GM21576 (cell line): ENCODE results near the gene VWA8.
"Not testable (repeated sequence)": the region's sequence is repeated elsewhere in the genome, so short reads cannot be mapped to it uniquely, and the experiment has no call there.

ENCODE experiments used
- ATAC-seq: cut with Tn5 transposase; IDR thresholded peaks from one replicate; pipeline ENCODE4 v1.9.1; 2021; ENCODE audit warnings: mild to moderate bottlenecking, moderate library complexity; ENCODE audit not compliant: unreplicated experiment

Gene VWA8

DNA sequence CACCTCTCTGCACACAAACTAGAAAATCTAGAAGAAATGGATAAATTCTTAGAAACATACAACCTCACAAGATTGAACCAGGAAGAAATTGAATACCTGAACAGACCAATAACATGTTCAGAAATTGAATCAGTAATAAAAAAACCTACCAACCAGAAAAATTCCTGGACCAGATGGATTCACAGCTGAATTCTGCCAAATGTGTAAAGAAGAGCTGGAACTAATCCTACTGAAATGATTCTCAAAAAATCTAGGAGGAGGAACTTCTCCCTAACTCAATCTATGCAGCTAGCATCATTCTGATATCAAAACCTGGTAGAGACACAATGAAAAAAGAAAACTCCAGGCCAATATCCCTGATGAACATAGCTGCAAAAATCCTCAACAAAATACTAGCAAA is 336.9 kb downstream of the VWA8 start:
- no peak for ATAC-seq

DNA sequence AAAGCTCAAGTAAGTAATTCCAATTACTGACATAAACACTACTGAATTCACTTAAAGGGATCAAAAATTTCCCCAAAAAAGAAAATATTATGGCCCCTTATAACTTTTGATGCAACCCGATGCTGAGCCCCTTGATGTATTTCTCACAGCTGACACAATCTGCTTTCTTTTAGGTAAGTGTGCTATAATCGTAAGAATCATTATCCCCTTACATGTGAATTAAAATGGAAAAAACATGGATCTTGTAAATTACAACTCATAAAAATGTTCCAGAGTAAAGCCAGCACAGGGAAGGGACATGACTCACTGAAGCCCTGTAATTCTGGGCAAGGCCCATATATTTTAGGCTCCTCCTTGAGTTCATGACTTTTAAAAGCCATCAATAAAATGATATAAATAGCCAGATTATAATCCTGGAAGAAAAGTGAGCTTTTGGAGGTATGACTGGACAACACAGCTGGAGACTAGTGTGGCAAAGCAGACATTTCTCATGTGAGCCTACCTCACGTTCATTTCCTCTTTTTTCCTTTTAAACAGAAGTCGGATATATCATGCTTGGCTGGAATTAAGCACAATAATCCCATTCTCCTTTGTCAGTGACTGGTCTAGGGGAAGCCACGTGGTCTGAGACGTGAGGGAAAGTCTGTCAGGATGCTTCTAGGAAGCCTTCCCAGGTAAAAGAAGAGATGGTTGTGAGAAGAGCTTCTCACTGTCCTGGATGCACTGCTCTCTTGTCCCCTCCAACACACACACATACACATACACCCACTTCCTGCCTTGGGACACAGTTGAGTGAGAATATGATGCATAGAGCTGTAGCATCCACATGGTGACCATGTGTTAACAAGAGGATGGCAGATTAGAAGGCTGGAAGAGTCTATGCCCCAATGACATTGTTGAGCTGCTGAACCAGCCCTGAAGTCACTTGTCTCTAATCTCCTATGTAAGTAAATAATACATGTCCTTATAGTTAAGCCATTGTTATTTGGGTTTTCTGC is 338.2 kb downstream of the VWA8 start:
- ATAC-seq: no peak

DNA sequence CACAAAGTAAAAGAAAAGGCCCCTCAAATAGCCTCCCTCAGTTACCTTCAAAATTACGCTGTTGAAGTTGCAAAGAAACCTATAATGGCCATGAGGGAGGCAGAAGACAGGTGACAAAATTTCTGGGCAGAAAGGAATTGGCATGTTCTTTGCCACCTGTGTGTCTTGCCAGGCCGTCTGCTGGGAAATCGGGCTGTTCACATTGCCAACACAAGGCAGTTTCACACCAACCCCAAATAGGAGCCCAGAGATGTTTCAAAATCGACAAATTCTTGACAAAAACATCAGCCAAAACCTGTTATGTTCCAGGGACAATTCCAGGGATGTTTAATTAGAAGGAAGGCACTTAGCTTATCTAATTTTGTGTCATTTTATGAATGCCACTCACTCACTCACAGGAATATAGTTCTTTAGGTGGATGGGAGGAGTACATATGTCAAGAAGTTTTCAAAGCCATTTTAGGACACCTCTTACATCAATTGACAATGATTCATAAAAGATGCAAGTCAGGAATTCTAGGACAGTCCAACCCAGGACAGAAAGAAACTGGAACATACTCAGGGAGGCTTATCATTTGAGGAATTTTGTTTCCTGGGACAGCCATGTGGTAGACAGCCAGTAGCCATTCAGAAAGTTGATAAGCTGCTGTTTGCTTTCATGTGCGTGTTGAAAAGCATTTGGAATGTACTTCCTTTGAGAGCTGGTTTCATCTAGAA is 339.0 kb downstream of the VWA8 start:
- ATAC-seq: no peak

DNA sequence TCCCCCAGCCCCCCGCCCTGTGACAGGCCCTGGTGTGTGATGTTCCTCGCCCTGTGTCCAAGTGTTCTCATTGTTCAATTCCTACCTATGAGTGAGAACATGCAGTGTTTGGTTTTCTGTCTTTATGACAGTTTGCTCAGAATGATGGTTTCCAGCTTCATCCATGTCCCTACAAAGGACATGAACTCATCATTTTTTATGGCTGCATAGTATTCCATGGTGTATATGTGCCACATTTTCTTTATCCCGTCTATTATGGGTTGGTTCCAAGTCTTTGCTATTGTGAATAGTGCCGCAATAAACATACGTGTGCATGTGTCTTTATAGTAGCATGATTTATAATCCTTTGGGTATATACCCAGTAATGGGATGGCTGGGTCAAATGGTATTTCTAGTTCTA is 343.3 kb downstream of the VWA8 start:
- ATAC-seq: not testable (repeated sequence)

DNA sequence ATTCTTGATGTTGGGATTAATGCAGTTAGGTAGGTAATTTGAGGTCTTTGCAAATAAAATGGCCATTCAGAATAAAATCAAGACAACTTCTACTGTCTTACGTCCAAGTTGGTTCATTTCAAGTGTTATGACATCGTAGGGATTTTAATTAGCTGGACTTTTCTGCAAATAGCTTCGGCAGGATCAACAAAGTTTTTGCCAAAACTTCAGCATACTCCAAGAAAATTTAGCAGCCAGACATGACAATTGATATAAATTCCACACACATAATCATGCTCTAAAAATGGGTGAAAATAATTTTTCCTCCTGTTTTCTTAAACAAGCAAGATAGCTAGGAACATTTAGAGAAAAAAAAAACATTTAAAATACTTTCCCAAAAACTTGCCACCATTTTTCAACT is 344.8 kb downstream of the VWA8 start:
- ATAC-seq: no peak

DNA sequence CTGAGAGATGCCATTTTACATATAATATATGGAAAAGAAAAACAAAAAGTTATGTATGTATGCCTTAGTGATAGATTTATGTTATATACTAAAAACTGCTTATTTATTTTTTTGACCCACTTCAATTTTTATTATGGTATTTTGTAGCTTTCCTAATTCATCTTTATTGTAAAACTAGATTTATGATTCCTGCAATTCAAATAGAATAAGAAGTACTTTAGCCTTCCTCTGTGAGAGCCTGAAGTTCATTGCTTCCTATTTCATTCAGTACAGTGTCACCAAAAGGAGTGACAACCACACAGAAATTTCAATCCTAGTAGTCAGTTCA is 345.4 kb downstream of the VWA8 start:
- ATAC-seq: no peak

DNA sequence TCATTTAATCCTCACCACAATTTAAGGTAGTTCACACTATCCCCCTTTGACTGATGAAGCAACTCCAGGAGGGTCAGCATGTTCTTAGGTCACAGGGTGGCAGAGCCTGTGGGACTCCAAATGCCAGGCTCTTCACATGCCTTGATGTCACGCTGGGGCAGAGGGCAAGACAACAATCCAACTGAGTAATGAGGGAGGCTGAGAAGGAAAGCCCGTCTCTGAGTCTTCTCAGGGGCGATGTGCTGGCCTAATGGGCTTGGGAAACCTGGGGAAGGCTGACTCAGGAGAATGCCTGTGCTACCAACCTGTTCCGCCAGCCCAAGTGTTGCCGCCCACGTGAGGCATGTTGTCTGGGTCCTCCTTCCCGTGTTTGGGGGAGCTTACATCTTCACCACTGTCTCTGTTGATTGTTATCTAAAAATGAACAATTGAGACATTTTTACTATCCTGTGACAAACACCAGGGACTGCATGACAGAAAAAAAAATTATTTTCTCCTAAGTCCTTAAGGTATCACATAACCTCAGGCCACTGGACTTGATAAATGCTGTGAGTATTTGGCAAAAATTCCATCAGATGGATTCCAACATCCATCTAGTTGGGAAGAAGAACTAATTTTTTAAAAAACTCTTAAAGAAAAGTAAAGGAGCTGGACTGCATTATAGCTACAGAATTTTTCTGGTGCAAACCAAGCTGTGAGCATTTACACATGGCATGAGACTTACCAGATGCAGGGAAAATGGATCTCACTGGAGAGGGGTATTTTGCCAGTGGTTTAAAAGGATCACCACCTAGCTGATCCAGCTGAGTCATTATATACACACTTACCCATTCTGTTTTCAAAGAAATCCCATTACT is 346.0 kb downstream of the VWA8 start:
- no peak for ATAC-seq

DNA sequence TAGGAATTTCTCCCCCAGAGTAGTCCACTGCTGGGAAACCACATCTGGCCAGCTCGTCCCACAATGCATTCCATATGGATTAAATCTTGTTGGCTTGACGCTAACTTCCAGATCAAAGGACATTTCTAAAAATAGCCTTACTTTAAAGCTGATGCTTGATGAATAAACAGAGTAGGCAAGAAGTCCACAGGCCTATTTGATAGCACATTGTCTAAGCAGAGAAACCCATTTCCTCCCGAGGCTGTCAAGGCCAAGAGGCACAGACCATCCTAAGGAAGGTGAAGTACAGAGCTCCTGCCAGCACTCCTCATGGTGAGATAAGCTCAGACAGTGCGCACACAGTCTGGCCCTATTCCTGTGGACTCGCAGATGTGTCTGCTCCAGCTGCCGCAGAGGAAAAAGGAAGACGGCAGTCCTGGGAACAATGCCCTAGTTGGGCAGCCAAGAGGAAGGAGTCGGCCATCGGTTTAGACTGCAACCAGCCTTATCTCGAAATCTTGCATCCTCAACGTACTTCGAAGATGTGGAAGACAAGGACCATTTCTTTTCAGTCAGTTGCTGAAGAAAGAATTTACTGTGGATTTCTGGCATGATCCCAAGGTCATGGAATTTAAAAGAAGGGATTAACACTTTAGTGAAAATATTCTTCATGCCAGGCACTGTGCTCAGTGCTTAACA is 346.8 kb downstream of the VWA8 start:
- no peak for ATAC-seq

DNA sequence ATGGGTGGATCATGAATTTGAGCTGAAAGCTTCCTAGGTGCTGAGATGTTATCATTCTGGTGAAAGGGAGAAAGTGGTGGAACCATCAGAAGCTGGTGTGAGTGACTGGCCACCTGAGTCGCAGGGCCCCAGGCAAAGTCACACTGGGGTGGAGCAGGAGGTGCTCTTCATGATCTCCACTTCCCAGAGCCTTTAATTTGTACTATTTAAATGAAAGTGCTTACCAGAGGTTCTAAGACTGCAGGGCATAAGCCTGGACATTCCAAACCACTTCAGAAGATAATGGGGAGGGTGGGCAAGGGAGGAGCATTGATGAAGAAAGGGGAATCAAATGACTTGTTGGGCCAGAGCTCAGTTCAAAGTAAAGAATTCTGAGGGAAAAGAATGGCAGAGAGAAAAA is 347.4 kb downstream of the VWA8 start:
- ATAC-seq: no peak

DNA sequence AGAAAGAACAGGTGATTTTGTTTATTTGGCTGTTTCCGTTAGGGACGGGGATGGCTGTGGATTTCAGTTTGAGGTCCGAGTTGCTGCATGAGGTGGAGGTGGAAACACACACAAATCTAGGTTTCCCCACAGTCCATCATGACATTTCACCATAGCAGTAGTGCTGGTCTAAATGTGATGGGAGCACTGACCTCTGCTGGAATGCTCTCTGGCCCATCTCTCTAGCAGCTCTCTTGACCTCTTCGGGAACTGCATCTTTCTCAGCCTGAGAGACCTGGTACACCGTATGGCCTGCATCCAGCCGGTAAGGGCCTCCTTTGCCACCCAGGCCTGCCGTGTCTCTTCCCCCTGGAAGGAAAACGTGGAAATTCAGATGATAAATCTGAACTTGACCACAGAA is 349.5 kb downstream of the VWA8 start:
- ATAC-seq: no peak

DNA sequence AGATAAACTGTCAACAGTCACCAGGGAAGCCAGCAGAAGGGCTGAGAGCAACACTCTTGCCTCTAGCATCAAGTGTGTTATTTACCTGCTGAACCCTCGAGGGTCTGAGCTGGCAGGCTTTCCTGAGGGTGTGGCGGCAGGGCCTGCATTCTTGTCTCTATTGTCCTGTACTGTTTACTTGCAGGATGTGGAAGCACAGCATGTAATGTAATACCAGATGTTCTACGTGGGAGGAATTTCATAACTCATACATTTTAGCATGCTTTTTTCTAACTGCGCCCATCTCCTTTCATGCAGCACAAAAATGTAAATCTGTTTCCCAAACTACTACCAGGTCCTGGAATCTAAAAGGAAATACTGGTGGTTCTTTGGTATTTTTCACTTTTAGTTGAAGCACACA is 350.5 kb downstream of the VWA8 start:
- no peak for ATAC-seq

DNA sequence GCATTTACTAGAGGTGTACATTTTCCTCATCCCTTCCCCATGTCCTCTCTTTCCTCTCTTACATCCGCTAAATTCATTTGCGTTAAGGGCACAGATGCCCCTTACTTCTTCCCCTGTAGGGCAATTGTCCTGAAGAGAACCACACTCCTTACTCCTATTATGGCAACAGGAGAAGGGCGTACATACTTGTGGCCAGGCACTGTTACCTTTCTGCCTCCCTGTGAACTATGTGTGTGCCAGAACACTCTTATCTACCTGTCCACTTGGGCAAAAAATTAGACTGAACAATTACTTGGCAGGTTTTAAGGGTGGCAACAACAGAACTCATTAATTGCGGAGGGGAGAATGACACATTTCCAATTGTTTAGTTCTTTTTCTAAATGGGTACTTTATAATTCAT is 351.1 kb downstream of the VWA8 start:
- ATAC-seq: no peak

DNA sequence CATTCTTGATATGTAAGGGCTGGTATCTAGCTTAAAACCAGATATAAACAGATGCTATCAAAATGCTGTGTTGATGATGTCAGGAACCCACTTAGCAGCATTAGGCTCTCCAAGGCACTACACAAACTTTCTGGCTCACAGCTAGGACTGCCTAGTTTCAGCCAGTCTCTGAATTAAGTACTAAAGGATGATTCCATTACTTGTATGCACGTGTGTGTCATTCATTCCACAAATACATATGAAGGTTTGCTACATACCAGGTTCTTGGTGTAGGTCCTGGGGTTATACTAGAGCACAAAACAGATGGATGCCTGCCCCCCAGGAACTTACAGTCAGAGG is 352.1 kb downstream of the VWA8 start:
- no peak for ATAC-seq

DNA sequence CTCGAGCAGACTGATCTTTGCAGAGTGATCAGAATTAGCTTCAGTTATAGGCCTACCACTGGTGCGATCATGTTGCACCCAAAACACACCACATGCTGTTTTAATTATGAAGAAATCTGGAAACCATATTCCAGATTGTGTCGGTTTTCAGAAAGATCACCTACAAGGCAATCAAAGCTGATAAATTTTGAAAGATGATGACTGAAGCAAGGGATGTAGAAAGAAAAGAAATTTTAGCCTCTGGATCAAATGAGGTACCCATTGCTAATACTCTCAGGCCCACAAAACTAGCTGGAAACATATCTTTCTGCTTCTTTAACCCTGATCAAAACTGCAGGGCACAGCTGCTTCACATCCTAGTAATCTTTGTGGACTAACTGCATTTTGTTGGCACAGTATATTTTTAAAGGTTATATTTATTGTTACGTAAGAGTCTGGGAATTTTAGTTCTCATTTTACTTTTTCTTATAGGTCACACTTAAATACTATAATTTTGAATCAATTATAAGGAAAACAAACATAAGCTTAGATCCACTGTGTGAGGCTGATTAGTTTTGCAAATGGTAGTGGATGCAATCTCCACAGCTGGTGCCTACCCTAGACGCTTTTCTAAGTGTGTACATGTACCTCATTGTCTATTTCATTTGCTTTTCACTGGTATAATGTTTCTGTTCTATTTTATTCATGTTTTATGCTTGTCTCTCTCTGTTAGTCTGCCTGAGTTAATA is 352.6 kb downstream of the VWA8 start:
- no peak for ATAC-seq

DNA sequence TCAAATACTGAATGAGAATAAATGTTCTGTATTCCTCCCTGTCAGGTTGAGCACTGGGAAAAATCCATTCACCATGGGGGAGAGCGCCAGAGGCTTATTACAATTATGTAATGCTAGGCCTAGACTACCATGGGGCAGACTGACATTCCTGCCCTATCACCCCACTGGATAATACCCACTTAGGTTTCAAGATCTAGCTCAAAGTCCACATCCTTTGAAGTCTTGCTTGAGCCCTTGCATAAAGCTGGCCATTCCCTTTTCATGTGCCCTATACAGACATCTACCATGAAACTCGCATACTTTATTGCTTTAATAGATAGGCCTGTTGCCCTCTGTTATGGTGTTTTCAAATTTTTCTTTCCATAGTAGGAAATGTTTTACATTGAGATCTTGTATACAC is 354.3 kb downstream of the VWA8 start:
- ATAC-seq: no peak

DNA sequence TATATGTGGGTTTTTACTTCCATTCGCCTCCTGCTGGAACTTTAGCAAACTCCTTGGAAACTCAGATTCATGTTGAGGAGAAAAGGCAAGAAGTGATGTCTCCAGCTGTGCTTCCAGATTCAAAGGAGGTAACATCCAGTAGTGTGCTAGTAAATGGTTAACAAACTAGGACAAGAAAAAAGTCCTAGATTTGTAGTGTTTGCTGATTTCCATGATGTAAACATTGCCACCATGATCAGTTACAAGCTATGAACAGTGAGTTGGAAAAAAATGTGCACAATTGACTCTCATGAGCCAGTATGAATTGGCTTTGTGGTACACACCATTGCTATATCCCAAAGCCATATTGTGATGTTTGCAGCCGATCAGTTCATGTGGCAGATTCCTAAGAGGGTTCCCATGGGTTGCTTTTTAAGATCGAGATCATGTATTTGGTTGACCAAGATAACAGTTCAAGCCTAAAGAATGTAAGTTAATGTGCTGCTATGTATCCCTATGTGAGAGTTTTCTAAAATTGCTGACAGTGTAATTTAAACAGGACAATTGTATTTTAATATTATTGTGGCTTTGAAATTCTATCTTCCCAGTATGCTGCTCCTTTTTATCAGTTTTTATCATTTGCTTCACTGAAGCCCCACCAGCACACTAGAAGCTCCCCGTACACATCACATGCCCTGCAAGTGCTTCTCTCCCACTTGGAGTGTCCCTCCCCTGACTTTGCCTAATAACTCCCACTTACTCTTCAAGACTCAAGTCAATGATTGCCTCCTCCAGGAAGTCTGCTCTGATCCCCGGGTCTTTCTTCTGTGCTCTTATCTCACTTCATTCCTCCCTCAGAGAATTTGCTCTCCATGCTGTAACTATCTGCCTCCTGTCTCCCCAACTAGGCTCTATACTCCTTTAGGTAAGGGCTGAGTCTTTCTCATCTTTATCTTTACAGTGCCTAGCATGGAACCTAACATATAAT is 355.3 kb downstream of the VWA8 start:
- no peak for ATAC-seq

DNA sequence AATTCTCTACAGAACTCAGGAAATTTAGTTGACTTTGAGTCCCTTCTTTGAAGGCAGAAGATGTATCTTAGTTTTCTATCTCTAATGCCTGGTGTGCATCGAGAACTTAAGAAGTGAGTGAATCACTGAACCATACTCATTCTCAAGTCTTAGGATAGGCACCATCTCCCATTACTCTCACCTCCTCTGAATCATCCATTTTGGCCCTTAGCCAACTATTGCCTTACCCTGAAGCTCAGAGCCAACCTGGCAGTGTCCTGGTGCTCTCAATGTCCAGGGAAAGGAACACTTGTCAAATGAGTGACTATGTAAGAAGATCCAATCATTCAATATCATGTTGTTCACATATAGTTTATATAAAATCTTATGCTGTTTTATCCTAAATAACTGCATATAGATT is 357.0 kb downstream of the VWA8 start:
- ATAC-seq: no peak

DNA sequence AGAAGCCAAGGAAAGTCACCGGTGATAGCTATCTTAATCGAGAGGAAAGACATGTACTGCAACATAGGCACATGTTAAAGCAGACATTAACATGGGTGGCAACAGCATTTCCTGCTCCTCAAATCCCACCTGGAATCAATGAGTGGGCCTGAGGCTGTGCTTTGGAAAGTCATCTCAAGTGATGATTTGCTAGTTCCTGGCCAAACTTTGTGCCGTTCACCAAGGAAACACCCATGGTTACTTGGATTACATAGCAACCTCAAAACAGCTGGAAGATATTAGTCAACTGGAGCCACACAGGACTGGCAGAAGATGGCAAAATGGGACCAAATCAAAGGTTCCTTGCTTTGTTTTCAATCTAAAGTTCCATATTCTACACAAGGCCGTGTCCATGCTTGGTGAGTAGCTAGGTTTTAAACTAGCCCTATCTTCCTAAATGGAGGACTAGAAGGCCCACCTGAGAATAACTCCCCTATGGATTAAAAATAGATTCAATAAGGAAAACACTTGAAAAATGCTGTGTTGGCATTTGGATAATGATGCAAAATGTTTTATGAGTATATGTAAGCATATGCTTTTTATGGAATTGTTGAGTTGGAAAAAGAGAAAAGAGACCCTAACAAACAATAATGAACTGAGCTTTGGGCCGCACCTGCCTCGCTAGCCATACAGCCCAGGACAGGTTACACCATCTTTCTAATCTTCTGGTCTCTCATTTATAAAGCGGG is 359.0 kb downstream of the VWA8 start:
- ATAC-seq: no peak
